Lower leg skin (tissue), 4 donors: ENCODE data around the gene ANKRD37. TPM values are rescaled to one million over a fixed set of nuclear protein-coding genes. Genes with fewer than 3 reads are reported as not detected.

Experiments used
- DNase-seq, 2 donors: peaks; one replicate each; pipeline ENCODE4 v3.0.0-alpha.2; 2019; ENCODE audit warnings: low spot score in 2 of 2
- H3K4me3 ChIP-seq: fragments of 200-600 bp; sonication (generic); 2 replicates; pipeline ENCODE4 v1.5.1; 2017; ENCODE audit warnings: mild to moderate bottlenecking, low read depth; ENCODE audit not compliant: poor library complexity, severe bottlenecking
- CTCF ChIP-seq, 3 donors: fragments of 450-650 bp; IDR thresholded peaks; one replicate each; pipeline ENCODE4 v1.5.1; 2016; ENCODE audit warnings: antibody characterized with exemption in 3 of 3, mild to moderate bottlenecking in 3 of 3, moderate library complexity in 2 of 3
- POLR2A ChIP-seq, 2 donors: fragments of 450-650 bp; IDR thresholded peaks; one replicate each; pipeline ENCODE4 v1.6.1; 2016 to 2017; ENCODE audit warnings: antibody characterized with exemption in 2 of 2, mild to moderate bottlenecking in 1 of 2, moderate library complexity in 1 of 2
- WGBS, 2 donors: methylation state at CpG; one replicate each; pipeline ENCODE4 v1.1.5; 2018; 5-methylcytosine and 5-hydroxymethylcytosine counted together
- intact Hi-C: fragments of 100-400 bp; cut with DNase I; formaldehyde crosslinking; loops from one replicate; pipeline ENCODE4 v1.15.0; 2023; ENCODE audit warnings: low total_unique reads
- total RNA-seq, 4 donors: library from RNA; depleted of rRNA; stranded (reverse); fragments of >200 nt; gene quantifications; one replicate each; pipeline ENCODE4 v1.1.0, GENCODE V29; 2016

ANKRD37 gene
- total RNA-seq, 4 donors from 2014 or later = 16.1 to 30.8 (median 22.1) TPM

GRCh38 chr4:185395238-185395955 lies 1.2 kb upstream of the ANKRD37 start, which contains the start of gene LRP2BP:
LRP2BP (minus strand) TSS chr4:185395924; CDS start chr4:185378186, 17,738 bp downstream.
- intact Hi-C loops = no loop called here
- TF ChIP-seq POLR2A (IDR thresholded peaks at IDR 0.05) = no peak
- no peak for TF ChIP-seq CTCF (IDR thresholded peaks at IDR 0.05)
- WGBS, 2 donors = 4 to 5% methylated on average over 12 of the region's 12 CpGs
- no peak for DNase-seq
- H3K4me3 ChIP-seq = peak within 1 kb of the TSS; percentile 75

DNA sequence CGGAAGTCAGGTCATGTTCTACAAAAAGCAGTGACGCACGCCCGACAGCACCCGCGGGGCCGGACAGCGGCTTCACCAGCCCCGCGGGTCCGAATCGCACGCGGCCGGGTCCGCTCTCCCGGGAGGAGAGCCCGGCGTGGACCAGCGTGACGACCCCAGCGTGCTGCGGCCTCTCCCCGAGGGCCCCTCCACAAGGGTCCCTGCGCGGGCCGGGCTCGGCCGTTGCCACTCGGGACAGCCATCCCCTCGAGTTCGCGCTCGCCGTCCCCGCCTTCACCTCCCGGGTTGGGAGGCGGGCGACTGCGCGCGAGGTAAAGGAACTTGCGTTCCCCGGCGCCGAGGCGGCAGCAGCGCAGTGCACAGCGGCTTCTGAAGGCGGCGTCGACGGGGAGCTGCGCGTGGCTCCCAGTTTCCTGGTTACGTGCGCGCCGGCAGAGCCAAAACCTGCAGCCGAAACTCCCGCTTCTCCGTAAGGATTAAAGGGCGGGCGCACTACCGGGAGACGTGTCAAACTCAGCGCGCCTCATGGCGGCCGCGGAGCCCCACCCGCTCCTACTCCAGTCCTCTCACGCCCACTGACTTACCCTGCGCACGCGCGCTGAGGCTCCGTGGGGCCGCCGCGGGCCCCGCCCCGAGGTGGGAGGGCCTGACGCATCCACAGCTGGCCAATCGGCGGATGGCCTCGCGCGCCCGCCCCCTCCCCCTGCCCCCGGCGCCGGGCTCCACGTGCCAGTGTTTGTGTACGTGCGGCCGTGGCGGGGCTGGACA lies 501 bp upstream of the ANKRD37 start:
- intact Hi-C loops = no loop called here
- TF ChIP-seq POLR2A (IDR thresholded peaks at IDR 0.05) (peak in 1 of 2 donors; percentile 53), CTCF (IDR thresholded peaks at IDR 0.05) (no peak)
- DNase-seq = peak; percentile 97 to 100
- H3K4me3 ChIP-seq = peak overlapping the region; percentile 75
- 1% methylated on average over 20 to 39 of the region's 98 CpGs for WGBS, 2 donors

- WGBS, 2 donors = 16 to 19% methylated on average over 2 of the region's 2 CpGs
- H3K4me3 ChIP-seq = no peak overlapping the region
- DNase-seq = no peak
- no peak for TF ChIP-seq CTCF (IDR thresholded peaks at IDR 0.05)
- TF ChIP-seq POLR2A (IDR thresholded peaks at IDR 0.05) = no peak
- intact Hi-C loops = no loop called here
Observed at GRCh38 chr4:185398618-185399017, 2.0 kb downstream of the ANKRD37 start.

DNA sequence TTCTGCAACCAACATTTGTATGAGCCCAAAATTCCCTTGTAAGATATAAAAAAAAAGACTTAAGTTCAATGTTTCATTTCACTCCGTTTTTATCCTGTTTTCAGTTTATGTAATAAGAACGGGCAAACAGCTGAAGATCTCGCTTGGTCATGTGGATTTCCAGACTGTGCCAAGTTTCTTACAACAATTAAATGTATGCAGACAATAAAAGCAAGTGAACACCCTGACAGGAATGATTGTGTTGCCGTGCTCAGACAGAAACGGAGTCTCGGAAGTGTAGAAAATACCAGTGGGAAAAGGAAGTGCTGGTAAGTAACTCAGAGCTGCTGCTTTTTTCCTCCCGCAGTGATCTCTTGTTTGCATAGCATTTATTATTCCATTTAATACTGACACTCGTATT lies 2.8 kb downstream of the ANKRD37 start:
- TF ChIP-seq CTCF (IDR thresholded peaks at IDR 0.05) (no peak), POLR2A (IDR thresholded peaks at IDR 0.05) (no peak)
- no peak for DNase-seq
- intact Hi-C loops = no loop called here
- no peak overlapping the region for H3K4me3 ChIP-seq
- 37 to 51% methylated on average over 8 of the region's 8 CpGs for WGBS, 2 donors

- TF ChIP-seq POLR2A (IDR thresholded peaks at IDR 0.05) = no peak
- TF ChIP-seq CTCF (IDR thresholded peaks at IDR 0.05) = no peak
- H3K4me3 ChIP-seq = no peak overlapping the region
- intact Hi-C loops = no loop called here
- DNase-seq = no peak
- WGBS, 2 donors = 93 to 96% methylated on average over 4 of the region's 4 CpGs
Observed at GRCh38 chr4:185404031-185404430, 7.4 kb downstream of the ANKRD37 start.
